Neural crest cell (in vitro differentiated cells): ENCODE data around the gene PPDPF. TPM values are rescaled to one million over a fixed set of nuclear protein-coding genes. Genes with fewer than 3 reads are reported as not detected.

Experiments
- DNase-seq: peaks from one replicate; pipeline ENCODE4 v3.0.0; 2021; ENCODE audit warnings: low read depth, mixed read lengths, low spot score
- H3K27ac Mint-ChIP-seq: one replicate; pipeline ENCODE4 v1.8.0; 2021; ENCODE audit warnings: mild to moderate bottlenecking, mixed read lengths; ENCODE audit not compliant: unreplicated experiment
- H3K27me3 Mint-ChIP-seq: 2 replicates; pipeline ENCODE4 v1.8.0; 2021; ENCODE audit warnings: low read depth, mild to moderate bottlenecking, mixed read lengths
- H3K36me3 Mint-ChIP-seq: 2 replicates; pipeline ENCODE4 v1.8.0; 2021; ENCODE audit warnings: low read depth, mild to moderate bottlenecking, mixed read lengths
- H3K4me1 Mint-ChIP-seq: 2 replicates; pipeline ENCODE4 v1.8.0; 2021; ENCODE audit warnings: mixed read lengths
- H3K4me3 Mint-ChIP-seq: one replicate; pipeline ENCODE4 v1.8.0; 2021; ENCODE audit warnings: mild to moderate bottlenecking, mixed read lengths
- H3K9me3 Mint-ChIP-seq: 2 replicates; pipeline ENCODE4 v1.8.0; 2021; ENCODE audit warnings: mixed read lengths
- CTCF ChIP-seq: fragments of 200-600 bp; sonication (generic); conservative IDR thresholded peaks from 2 replicates; pipeline ENCODE4 v1.5.0; 2021; ENCODE audit warnings: antibody characterized with exemption, mild to moderate bottlenecking
- total RNA-seq: library from RNA; stranded (reverse); gene quantifications from 2 replicates; pipeline ENCODE4 v1.2.1, GENCODE V29; 2021

The PPDPF gene
- total RNA-seq, 1 donor from 2014 or later = 201 TPM

- H3K36me3 Mint-ChIP-seq = no peaks in the 10 kb centered on the region
- TF ChIP-seq CTCF = no peak
- no peak overlapping the region for H3K4me3 Mint-ChIP-seq
- H3K27me3 Mint-ChIP-seq = peaks cover 29% of the 10 kb centered on the region
- no peak for DNase-seq
- H3K27ac Mint-ChIP-seq = no peak overlapping the region
- no peaks in the 10 kb centered on the region for H3K4me1 Mint-ChIP-seq
- no peaks in the 10 kb centered on the region for H3K9me3 Mint-ChIP-seq
Measured at GRCh38 chr20:63481503-63481902, 39.1 kb upstream of the PPDPF start.

GRCh38 chr20:63482021-63482587 is 38.5 kb upstream of the PPDPF start:
- DNase-seq = no peak
- no peaks in the 10 kb centered on the region for H3K4me1 Mint-ChIP-seq
- peaks cover 26% of the 10 kb centered on the region for H3K27me3 Mint-ChIP-seq
- no peaks in the 10 kb centered on the region for H3K9me3 Mint-ChIP-seq
- H3K36me3 Mint-ChIP-seq = no peaks in the 10 kb centered on the region
- no peak overlapping the region for H3K27ac Mint-ChIP-seq
- H3K4me3 Mint-ChIP-seq = no peak overlapping the region
- TF ChIP-seq CTCF = no peak

GRCh38 chr20:63483834-63484233 is 36.7 kb upstream of the PPDPF start:
- no peak for TF ChIP-seq CTCF
- no peaks in the 10 kb centered on the region for H3K9me3 Mint-ChIP-seq
- H3K4me1 Mint-ChIP-seq = no peaks in the 10 kb centered on the region
- DNase-seq = no peak
- no peak overlapping the region for H3K27ac Mint-ChIP-seq
- no peak overlapping the region for H3K4me3 Mint-ChIP-seq
- peaks cover 28% of the 10 kb centered on the region for H3K27me3 Mint-ChIP-seq
- H3K36me3 Mint-ChIP-seq = no peaks in the 10 kb centered on the region

- no peaks in the 10 kb centered on the region for H3K9me3 Mint-ChIP-seq
- H3K27me3 Mint-ChIP-seq = peaks cover 32% of the 10 kb centered on the region
- H3K36me3 Mint-ChIP-seq = no peaks in the 10 kb centered on the region
- no peak for TF ChIP-seq CTCF
- no peaks in the 10 kb centered on the region for H3K4me1 Mint-ChIP-seq
- H3K27ac Mint-ChIP-seq = no peak overlapping the region
- DNase-seq = no peak
- no peak overlapping the region for H3K4me3 Mint-ChIP-seq
Measured at GRCh38 chr20:63484236-63484635, 36.3 kb upstream of the PPDPF start.

GRCh38 chr20:63484651-63485403 is 35.7 kb upstream of the PPDPF start:
- peaks cover 38% of the 10 kb centered on the region for H3K27me3 Mint-ChIP-seq
- H3K9me3 Mint-ChIP-seq = no peaks in the 10 kb centered on the region
- no peak overlapping the region for H3K27ac Mint-ChIP-seq
- H3K4me1 Mint-ChIP-seq = no peaks in the 10 kb centered on the region
- H3K4me3 Mint-ChIP-seq = no peak overlapping the region
- no peak for TF ChIP-seq CTCF
- H3K36me3 Mint-ChIP-seq = no peaks in the 10 kb centered on the region
- no peak for DNase-seq
